ENCODE results near the gene REEP1.
"Not testable (repeated sequence)": the region's sequence is repeated elsewhere in the genome, so short reads cannot be mapped to it uniquely, and the experiment has no call there.

Gene REEP1

DNA sequence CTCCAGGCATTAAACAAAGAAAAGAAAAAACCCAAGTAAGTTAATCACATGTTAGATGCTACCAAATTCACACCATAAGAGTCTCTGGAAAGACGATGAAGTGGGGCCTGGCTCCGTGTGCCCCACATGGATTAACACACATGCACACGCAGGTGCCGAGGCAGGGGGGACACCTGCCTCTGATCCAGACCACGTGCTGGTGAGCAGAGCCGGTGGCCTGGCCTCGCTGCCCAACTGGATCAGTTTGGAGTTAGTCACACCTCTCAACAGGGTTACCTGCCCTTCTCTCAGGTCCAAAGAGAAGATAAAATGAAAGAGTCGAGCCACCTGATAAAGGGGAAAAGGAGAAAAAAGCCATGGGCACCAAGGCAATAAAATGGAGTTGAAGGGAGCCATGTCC lies 97.7 kb downstream of the REEP1 start:
- no peak for DNase-seq

GRCh38 chr2:86239326-86239725 lies 98.1 kb downstream of the REEP1 start:
- no peak for DNase-seq

GRCh38 chr2:86238354-86238753 lies 99.1 kb downstream of the REEP1 start:
- no peak for DNase-seq

- no peak for DNase-seq
Measured at GRCh38 chr2:86237172-86237571, 100.3 kb downstream of the REEP1 start.

DNA sequence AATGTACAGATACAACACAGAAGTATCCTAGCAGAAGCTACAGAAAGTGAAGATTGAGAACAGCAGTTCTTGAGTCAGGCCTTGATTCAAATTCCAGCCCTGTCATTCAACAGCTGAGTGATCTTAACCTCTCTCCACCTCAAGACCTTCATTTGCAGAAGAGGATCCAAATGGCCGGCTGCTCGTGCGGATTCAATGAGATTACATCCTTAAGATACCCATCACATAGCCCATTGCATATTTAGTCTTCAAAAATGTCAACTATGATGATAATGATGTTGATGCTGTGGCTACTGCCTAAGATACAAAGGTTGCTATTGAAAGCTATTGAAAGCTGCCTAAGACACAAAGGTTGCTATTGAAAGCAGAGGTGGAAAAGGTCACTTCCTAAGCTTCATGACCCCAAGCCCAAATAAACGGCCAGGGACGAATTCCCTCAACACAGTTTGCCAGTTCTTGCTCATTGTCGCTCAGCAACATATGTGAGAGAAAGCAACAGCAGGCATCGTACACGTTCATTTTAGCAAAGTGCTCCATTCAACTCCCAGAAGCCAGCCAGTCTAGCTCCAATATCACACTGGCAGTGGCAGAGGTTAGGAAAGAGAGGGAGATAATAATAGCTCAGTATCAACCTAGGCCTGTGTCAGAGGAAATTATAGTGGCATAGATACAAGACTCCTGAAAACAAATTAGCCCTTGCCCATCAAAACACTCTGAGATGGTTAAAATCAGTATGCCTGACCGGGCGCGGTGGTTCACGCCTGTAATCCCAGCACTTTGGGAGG lies 102.0 kb downstream of the REEP1 start:
- DNase-seq: no peak

GRCh38 chr2:86234563-86235131 lies 102.8 kb downstream of the REEP1 start:
- no peak for DNase-seq

DNA sequence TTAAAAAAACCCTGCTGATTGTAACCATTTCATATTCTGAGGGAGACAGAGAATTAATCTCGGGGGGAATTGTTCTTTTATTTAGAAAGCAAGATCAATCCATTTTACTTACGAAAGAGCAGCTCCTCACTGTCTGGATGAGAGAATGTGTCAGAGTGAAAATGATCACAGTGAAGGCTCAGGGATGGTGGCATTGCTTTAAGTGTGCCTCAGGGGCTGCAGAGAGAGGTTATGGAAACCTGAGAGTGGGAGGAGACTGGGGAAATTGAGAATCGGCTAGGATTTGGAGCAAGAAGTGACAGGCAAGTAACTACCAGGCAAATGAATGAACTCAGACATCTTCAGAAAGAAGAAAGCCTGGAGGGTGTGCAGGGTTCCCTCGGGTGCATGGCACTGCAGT lies 104.0 kb downstream of the REEP1 start:
- DNase-seq: no peak

- DNase-seq: no peak
Measured at GRCh38 chr2:86232910-86233309, 104.5 kb downstream of the REEP1 start.

DNA sequence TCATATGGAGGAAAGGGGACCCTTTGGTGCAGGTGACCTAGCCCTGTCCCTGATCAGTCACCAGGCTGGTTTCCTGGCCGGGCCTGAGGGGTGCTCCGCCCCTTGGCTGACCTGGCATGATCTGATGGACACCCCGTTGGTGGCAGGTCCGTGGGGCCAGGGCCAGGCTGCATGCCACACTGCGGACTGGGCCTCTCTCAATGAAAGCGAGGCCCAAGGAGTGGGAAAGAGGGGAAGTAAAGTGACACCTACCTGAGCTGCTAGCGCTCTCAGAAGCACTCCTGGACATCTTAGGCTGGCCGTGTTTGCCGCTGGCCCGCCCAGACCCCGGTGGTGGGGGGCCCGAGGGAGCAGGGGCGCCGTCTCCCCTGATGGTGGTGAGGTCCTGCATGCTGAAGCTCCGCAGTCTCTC lies 105.0 kb downstream of the REEP1 start:
- DNase-seq: no peak

DNA sequence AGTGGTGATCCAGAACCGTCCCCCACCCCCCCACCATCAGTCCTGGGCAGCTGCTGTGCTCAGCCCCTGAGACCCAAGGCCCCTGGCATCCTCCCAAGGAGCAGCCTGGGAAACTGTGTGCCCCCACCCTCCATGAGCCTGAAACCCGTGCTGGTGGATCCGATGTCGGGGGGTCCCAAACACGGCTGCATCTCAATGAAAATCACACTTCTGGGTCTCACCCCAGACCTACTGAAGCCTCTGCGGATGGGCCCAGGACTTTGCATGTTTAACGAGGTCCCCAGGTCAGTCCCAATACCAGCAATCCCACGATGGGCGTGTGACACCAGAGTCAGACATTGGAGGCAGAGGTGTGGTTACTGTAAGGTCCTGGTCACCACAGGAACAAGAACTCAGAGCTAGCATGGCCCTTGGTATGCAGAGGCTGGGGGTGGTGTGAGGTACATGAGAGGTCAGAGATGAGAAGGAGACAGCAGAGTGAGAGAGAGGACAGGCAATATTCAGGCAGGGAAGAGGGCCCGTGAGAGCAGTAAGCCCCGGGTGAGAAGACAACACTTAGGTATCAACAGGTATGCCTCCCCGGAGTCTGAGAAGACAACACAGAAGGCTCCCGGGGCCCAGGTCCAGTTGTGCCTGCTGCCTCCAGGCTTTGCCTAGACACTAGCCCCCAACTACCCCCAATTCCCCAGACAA lies 105.6 kb downstream of the REEP1 start:
- no peak for DNase-seq

- no peak for DNase-seq
Measured at GRCh38 chr2:86230961-86231360, 106.5 kb downstream of the REEP1 start.

- DNase-seq: no peak
Measured at GRCh38 chr2:86229221-86229620, 108.2 kb downstream of the REEP1 start.

- not testable (repeated sequence) for DNase-seq
Measured at GRCh38 chr2:86228574-86228973, 108.9 kb downstream of the REEP1 start.

DNA sequence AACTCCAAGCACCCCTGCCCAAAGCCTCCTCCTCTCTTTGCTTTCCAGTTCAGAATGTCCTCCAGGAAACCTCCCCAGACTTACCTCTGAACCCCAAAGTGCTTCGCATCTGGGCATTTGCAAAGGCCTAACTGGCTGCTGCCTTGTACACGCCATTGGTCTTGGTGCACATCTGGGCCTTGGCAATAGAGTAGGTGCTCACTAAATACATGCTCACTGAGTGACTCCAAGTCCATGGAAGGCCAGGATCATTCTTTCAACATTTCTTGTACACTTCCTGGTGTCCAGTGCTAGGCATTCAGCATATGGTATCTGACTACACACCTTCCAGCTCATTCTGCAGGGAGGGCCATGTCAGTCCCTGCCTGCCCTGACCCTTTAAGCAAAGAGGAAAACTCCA lies 109.7 kb downstream of the REEP1 start:
- DNase-seq: no peak

DNA sequence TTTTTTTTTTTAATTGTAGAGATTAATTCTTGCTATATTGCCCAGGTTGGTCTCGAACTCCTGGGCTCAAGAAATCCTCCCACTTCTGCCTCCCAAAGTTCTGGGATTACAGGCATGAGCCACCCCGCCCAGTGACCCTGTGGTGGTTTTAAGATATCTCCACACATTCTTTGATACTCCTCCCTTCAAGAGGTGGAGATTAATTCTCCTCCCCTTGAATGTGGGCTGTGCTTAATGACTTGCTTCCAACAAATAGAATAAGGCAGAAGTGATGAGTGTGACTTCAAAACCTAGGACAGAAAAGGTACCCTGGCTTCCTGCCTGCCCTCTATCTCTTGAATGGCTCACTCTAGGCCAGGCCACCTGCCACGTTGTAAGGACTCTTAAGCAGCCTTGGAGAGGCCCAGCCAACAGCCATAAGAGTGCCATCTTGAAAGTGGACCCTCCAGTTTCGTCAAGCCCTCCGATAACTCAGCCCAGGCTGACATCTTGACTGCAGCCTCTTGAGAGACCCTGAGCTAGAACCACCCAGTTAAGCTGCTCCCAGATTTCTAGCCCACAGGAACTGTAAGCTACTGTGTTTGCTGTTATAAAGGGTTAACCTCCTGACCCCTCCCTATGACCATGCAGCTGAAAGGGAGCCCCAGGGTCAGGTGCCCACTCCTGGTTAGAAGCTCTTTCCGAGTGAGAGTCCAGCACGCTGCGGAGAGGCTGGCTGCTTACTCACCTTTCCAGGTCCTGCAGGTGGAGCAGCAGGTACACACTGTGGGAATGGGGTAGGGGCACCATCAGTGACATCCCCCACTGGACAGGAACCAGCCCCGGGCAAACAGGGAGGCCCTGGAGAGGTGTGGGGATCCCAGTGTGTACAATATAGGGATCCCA lies 110.5 kb downstream of the REEP1 start:
- no peak for DNase-seq

GRCh38 chr2:86226070-86226469 lies 111.4 kb downstream of the REEP1 start:
- no peak for DNase-seq

DNA sequence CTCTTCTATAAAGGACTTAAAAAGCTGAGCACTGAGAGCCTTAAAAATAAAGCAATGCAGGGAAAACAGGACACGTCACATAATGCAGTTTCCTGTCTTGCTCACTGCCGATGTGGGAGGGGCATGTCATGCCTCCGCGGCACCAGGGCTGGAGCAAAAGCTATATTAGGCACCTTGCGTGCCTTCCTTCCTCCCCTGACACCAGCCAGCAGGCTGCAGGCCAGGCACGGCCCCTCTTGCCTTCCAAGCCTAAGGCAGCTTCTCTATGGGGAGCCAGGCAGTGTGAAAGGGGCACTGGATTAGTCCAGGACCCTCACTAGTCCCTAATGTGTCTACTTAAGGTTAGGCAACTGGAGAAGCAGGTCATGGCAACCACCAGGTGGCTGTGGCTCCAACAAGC lies 111.8 kb downstream of the REEP1 start:
- DNase-seq: no peak

DNA sequence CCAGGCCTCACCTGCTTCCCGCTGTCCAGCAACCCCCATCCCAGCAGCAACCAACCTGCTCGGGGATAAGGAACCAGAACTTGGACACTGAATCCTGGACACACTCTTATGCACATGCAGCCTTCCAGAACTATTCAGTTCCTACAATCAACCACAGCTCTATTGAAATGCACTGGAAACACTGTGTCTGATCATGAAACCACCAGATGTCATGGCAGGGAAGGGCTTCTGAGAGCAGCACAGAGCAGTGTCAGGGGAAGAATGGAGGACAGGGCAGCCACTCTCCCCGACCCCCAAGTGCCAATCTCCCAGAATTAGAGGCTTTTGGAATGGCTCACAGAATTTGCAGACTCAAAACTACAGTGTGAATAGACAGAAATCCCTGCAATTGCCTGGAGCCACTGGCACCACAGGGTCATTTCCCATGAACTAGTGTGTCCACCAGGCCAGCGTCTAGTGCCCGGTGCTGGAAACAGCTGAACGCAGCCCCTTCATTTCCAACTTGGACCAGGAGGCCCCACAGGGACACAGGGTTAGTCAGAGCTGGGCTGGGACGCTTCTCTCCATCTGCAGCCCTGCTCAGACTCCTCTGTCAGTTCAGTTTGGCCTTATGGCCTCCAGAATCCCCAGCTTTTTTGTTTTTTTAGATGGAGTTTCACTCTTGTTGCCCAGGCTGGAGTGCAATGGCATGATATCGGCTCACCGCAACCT lies 112.6 kb downstream of the REEP1 start:
- no peak for DNase-seq

- no peak for DNase-seq
Measured at GRCh38 chr2:86223927-86224560, 113.4 kb downstream of the REEP1 start.

- no peak for DNase-seq
Measured at GRCh38 chr2:86223140-86223926, 114.1 kb downstream of the REEP1 start.

GRCh38 chr2:86221066-86221684 lies 116.3 kb downstream of the REEP1 start:
- DNase-seq: peak; percentile 19
